ENCODE measurements around the gene B4GALT4.

- TF ChIP-seq SPI1 (IDR thresholded peaks at IDR 0.05; ENCODE audit: low read depth, low read length) (no peak), TAF1 (IDR thresholded peaks at IDR 0.05; ENCODE audit: low read depth, low read length) (no peak), POLR2A (IDR thresholded peaks at IDR 0.05; ENCODE audit: low read depth, low read length) (no peak)
Measured at GRCh38 chr3:119184796-119185570, 55.7 kb downstream of the B4GALT4 start.

Measured in GM12891 (cell line).